Measurements from ENCODE around the gene PFAS.

The PFAS gene

DNA sequence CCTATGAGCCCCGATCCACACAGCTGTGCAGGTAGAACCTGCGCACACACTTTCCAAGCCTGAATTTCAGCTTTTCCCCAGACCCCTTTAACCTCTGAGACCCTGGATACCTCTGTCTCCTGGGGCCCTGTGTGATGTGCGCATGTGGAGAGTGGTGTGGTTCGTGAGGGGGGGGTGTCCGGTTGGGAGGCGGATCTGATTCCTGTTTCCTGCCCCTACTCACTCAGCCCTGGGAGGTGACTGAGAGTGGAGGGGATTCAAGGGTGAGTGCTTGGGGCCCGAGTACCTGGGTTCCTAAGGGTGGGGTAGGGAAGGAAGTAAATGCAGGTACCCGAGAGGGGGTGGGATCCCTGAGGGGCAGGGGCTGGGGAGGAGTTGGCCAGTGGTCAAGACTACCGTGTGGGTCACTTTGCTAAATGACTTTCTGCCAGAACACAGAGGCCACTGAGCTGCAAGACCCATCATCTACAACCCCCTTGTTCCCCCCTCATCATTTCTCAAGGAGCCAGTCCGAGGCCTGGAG is 61.6 kb downstream of the PFAS start:
- Histone ChIP-seq H3K27me3 (ENCODE audit: control insufficient read depth, insufficient read depth, low read length) (no peaks in the 10 kb centered on the region; the same call in 1 of the 2 replicates), H3K4me1 (ENCODE audit: control insufficient read depth, insufficient read depth, low read length) (peaks cover 5% of the 10 kb centered on the region), H3K4me3 (ENCODE audit: low read length) (no peak overlapping the region), H3K36me3 (ENCODE audit: control insufficient read depth, insufficient read depth, low read length) (no peaks in the 10 kb centered on the region), H3K9me3 (ENCODE audit: control insufficient read depth, insufficient read depth, low read length) (no peaks in the 10 kb centered on the region), H3K27ac (ENCODE audit: low read length) (no peak overlapping the region)
- no peak for DNase-seq (ENCODE audit: low read depth, low spot score)
- no CpG with 5 or more reads among the region's 10 CpGs for WGBS (ENCODE audit: insufficient coverage, insufficient read length)

DNA sequence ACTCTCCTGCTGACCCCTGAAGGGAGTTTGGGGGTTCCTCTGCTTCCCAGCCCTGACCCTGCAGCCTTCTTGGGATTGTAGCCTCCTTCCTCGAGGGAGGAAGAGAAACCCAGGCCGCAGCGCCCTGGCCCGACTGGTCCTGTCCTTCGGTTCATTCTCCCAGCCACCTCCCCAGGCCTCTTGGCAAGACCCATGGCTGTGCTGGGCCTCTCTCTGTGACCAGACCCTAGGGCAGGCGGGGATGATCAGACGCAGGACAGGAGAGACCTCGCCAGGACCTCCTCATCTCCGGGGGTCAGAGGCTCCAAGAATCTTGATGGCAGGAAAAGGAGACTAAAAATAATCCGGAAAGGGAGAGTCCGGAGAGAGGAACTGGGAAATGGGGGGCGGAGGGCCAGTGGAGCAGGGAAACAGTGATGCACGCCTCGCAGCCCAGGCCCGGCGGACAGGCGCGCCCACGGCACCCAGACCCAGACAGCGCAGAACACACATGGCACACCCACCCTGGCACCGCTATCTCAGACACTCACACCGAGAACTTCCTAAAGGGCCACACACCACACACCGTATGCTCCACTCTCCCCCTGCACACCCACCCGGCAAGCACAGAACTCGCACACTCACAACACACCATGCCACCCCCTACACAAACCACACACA is 62.2 kb downstream of the PFAS start:
- no peak for DNase-seq (ENCODE audit: low read depth, low spot score)
- Histone ChIP-seq H3K4me1 (ENCODE audit: control insufficient read depth, insufficient read depth, low read length) (peaks cover 5% of the 10 kb centered on the region), H3K9me3 (ENCODE audit: control insufficient read depth, insufficient read depth, low read length) (no peaks in the 10 kb centered on the region), H3K27me3 (ENCODE audit: control insufficient read depth, insufficient read depth, low read length) (no peaks in the 10 kb centered on the region; the same call in 1 of the 2 replicates), H3K27ac (ENCODE audit: low read length) (no peak overlapping the region), H3K4me3 (ENCODE audit: low read length) (no peak overlapping the region), H3K36me3 (ENCODE audit: control insufficient read depth, insufficient read depth, low read length) (no peaks in the 10 kb centered on the region)
- WGBS (ENCODE audit: insufficient coverage, insufficient read length), result 100% methylated on average over 1 of the region's 25 CpGs

DNA sequence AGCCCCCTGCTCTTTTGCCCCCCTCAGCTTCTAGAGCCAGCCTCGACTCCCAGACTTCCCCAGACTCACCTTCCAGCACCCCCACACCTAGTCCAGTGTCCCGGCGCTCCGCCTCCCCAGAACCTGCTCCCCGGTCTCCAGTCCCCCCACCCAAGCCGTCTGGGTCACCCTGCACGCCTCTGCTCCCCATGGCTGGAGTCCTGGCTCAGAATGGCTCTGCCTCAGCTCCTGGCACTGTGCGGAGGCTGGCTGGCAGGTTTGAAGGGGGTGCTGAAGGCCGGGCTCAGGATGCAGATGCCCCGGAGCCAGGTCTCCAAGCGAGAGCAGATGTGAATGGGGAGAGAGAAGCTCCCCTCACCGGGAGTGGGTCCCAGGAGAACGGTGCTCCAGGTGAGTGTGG is 63.2 kb downstream of the PFAS start:
- no peaks in the 10 kb centered on the region; the same call in 1 of the 2 replicates for H3K27me3 ChIP-seq (ENCODE audit: control insufficient read depth, insufficient read depth, low read length)
- DNase-seq (ENCODE audit: low read depth, low spot score), result no peak
- peaks cover 5% of the 10 kb centered on the region for H3K4me1 ChIP-seq (ENCODE audit: control insufficient read depth, insufficient read depth, low read length)
- no peaks in the 10 kb centered on the region for H3K36me3 ChIP-seq (ENCODE audit: control insufficient read depth, insufficient read depth, low read length)
- no CpG with 5 or more reads among the region's 13 CpGs for WGBS (ENCODE audit: insufficient coverage, insufficient read length)
- no peaks in the 10 kb centered on the region for H3K9me3 ChIP-seq (ENCODE audit: control insufficient read depth, insufficient read depth, low read length)
- H3K27ac ChIP-seq (ENCODE audit: low read length), result no peak overlapping the region
- H3K4me3 ChIP-seq (ENCODE audit: low read length), result no peak overlapping the region

DNA sequence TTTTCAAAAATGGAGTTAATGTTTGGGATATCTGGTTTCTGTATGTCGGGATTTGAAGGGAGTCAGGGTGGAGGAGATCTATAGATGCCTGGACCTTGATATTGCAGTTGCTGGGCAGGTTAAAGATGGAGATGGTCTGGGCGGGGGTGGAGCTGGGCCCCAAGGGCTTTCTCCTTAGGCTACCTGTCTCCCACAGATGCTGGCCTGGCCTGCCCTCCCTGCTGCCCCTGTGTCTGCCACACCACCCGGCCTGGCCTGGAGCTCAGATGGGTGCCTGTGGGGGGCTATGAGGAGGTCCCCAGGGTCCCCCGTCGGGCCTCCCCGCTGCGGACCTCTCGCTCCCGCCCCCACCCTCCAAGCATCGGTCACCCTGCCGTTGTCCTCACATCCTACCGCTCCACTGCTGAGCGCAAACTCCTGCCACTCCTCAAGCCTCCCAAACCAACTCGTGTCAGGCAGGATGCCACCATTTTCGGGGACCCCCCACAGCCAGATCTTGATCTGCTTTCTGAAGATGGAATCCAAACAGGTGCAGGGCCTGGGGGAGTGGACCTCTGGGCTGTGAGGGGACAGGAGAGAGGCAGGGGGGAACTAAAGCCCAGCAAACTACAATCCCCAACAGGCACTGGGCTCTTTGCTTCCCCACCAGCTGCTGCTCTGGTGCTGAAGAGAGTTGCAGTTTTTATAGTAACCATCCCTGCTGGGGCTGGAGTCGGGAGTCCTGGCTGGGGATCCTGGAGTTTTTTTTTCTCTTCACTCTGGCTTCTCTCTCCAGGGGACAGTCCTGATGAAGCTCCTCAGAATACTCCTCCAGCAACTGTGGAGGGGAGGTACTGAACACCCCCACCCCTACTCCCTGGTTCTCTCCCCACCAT is 63.9 kb downstream of the PFAS start:
- Histone ChIP-seq H3K27ac (ENCODE audit: low read length) (no peak overlapping the region), H3K36me3 (ENCODE audit: control insufficient read depth, insufficient read depth, low read length) (no peaks in the 10 kb centered on the region), H3K27me3 (ENCODE audit: control insufficient read depth, insufficient read depth, low read length) (no peaks in the 10 kb centered on the region; the same call in 1 of the 2 replicates), H3K4me3 (ENCODE audit: low read length) (no peak overlapping the region), H3K4me1 (ENCODE audit: control insufficient read depth, insufficient read depth, low read length) (peaks cover 5% of the 10 kb centered on the region), H3K9me3 (ENCODE audit: control insufficient read depth, insufficient read depth, low read length) (no peaks in the 10 kb centered on the region)
- no CpG with 5 or more reads among the region's 16 CpGs for WGBS (ENCODE audit: insufficient coverage, insufficient read length)
- no peak for DNase-seq (ENCODE audit: low read depth, low spot score)

DNA sequence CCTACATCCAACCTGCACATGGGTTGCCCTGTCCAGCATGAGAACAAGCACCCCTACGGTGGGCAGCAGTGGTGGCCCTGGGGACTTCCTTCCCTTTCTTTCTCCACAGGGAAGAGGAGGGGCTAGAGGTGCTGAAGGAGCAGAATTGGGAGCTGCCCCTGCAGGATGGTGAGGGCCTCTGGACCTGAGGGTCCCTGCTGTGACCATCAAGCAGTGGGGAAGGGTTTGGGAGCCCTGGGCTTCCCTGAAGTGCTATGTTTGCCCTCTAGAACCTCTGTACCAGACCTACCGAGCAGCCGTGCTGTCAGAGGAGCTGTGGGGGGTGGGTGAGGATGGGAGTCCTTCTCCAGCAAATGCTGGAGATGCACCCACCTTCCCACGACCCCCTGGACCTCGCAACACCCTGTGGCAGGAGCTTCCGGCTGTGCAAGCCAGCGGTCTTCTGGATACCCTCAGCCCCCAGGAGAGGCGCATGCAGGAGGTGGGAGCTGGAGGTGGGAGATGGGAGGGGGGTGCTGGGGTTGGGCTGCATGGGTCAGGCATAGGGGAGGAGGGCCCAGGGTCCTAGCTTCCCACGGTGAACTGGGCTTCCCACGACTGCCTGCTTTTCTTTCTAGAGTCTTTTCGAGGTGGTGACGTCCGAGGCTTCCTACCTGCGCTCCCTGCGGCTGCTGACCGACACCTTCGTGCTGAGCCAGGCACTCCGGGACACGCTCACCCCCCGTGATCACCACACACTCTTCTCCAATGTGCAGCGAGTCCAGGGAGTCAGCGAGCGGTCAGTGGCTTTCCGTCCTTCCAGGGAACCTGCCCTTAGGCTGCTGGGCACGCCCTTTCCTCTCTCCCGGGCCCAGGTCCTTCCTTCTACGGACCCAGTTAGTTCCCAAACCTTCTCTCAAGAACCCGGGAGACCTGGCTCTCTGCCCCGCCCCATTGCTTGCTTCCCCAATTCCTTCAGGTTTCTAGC is 66.0 kb downstream of the PFAS start:
- Histone ChIP-seq H3K27me3 (ENCODE audit: control insufficient read depth, insufficient read depth, low read length) (no peaks in the 10 kb centered on the region; the same call in 1 of the 2 replicates), H3K27ac (ENCODE audit: low read length) (no peak overlapping the region), H3K36me3 (ENCODE audit: control insufficient read depth, insufficient read depth, low read length) (no peaks in the 10 kb centered on the region), H3K9me3 (ENCODE audit: control insufficient read depth, insufficient read depth, low read length) (no peaks in the 10 kb centered on the region), H3K4me1 (ENCODE audit: control insufficient read depth, insufficient read depth, low read length) (peaks cover 5% of the 10 kb centered on the region), H3K4me3 (ENCODE audit: low read length) (peak overlapping the region; percentile 38; the same call in 1 of the 2 replicates)
- no CpG with 5 or more reads among the region's 29 CpGs for WGBS (ENCODE audit: insufficient coverage, insufficient read length)
- DNase-seq (ENCODE audit: low read depth, low spot score), result no peak

DNA sequence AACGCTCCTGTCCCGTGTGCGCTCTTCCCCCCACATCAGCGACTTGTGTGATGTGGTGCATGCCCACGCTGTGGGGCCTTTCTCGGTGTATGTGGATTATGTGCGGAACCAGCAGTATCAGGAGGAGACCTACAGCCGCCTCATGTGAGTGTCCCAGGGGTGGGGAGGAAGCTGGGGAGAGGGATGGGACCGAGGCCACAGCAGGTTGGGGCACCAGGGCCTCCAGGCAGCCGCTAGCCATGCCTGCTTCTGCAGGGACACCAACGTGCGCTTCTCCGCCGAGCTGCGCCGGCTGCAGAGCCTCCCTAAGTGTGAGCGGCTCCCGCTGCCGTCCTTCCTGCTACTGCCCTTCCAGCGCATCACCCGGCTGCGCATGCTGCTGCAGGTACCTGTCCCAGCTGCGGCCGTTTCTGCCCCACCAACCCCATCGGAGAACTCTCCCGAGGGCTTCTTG is 66.7 kb downstream of the PFAS start:
- peak overlapping the region; percentile 38; the same call in 1 of the 2 replicates for H3K4me3 ChIP-seq (ENCODE audit: low read length)
- WGBS (ENCODE audit: insufficient coverage, insufficient read length), result no CpG with 5 or more reads among the region's 26 CpGs
- H3K36me3 ChIP-seq (ENCODE audit: control insufficient read depth, insufficient read depth, low read length), result no peaks in the 10 kb centered on the region
- H3K9me3 ChIP-seq (ENCODE audit: control insufficient read depth, insufficient read depth, low read length), result no peaks in the 10 kb centered on the region
- peaks cover 5% of the 10 kb centered on the region for H3K4me1 ChIP-seq (ENCODE audit: control insufficient read depth, insufficient read depth, low read length)
- no peak for DNase-seq (ENCODE audit: low read depth, low spot score)
- no peak overlapping the region for H3K27ac ChIP-seq (ENCODE audit: low read length)
- no peaks in the 10 kb centered on the region; the same call in 1 of the 2 replicates for H3K27me3 ChIP-seq (ENCODE audit: control insufficient read depth, insufficient read depth, low read length)

DNA sequence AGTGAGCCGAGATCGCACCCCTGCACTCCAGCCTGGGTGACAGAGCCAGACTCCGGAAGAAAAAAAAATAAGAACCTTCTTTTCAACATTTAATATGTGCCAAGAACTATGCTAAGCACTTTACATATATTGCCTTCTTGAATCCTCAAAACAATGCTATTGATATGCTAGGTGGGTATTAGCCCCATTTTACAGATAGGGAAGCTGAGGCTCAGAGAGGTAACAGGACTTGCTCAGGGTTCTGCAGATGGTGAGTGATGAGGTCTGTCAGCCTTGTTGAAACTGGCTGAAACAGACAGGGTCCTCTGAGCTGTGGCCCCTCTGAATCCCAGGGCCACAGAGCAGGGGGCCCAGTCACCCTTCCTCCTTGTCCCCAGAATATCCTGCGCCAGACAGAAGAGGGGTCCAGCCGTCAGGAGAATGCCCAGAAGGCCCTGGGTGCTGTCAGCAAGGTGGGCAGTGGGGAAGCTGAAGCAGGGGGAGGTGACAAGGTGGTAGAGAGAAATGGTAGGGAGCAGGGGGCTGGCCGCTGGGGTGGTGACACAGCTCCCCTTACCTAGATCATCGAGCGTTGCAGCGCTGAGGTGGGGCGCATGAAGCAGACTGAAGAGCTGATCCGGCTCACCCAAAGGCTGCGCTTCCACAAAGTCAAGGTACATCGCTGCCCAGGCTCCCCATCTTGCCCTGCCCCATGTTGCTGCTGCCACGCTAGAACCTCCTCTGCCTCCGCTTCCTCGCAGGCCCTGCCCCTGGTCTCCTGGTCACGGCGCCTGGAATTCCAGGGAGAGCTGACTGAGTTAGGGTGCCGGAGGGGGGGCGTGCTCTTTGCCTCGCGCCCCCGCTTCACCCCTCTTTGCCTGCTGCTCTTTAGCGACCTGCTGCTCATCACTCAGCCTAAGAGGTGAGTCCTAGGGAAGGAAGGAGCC is 69.2 kb downstream of the PFAS start:
- Histone ChIP-seq H3K4me3 (ENCODE audit: low read length) (no peak overlapping the region), H3K36me3 (ENCODE audit: control insufficient read depth, insufficient read depth, low read length) (no peaks in the 10 kb centered on the region), H3K27ac (ENCODE audit: low read length) (no peak overlapping the region), H3K9me3 (ENCODE audit: control insufficient read depth, insufficient read depth, low read length) (no peaks in the 10 kb centered on the region), H3K4me1 (ENCODE audit: control insufficient read depth, insufficient read depth, low read length) (peaks cover 5% of the 10 kb centered on the region), H3K27me3 (ENCODE audit: control insufficient read depth, insufficient read depth, low read length) (no peaks in the 10 kb centered on the region; the same call in 1 of the 2 replicates)
- no peak for DNase-seq (ENCODE audit: low read depth, low spot score)
- no CpG with 5 or more reads among the region's 24 CpGs for WGBS (ENCODE audit: insufficient coverage, insufficient read length)

Measured in iPS DF 6.9 (cell line).